Measurements from ENCODE around the gene MAP10.
"Not testable (repeated sequence)": the region's sequence is repeated elsewhere in the genome, so short reads cannot be mapped to it uniquely, and the experiment has no call there.

Gene MAP10

GRCh38 chr1:232805269-232806185 is at the start of gene MAP10:
Gene MAP10 (plus strand): TSS chr1:232805416. CDS start chr1:232805450, 34 bp downstream.
- DNase-seq (ENCODE audit: low read depth), result peak; percentile 53

- no peak for DNase-seq (ENCODE audit: low read depth)
These were observed 40.6 kb upstream of the MAP10 start for GRCh38 chr1:232764458-232765251.

- DNase-seq (ENCODE audit: low read depth), result no peak
These were observed 39.7 kb upstream of the MAP10 start for GRCh38 chr1:232765542-232765941.

- no peak for DNase-seq (ENCODE audit: low read depth)
These were observed 38.9 kb upstream of the MAP10 start for GRCh38 chr1:232766241-232766890.

GRCh38 chr1:232766904-232767303 is 38.3 kb upstream of the MAP10 start:
- DNase-seq (ENCODE audit: low read depth), result no peak

GRCh38 chr1:232767305-232768074 is 37.7 kb upstream of the MAP10 start:
- DNase-seq (ENCODE audit: low read depth), result no peak

GRCh38 chr1:232768793-232769192 is 36.4 kb upstream of the MAP10 start:
- DNase-seq (ENCODE audit: low read depth), result no peak

GRCh38 chr1:232769733-232770132 is 35.5 kb upstream of the MAP10 start:
- no peak for DNase-seq (ENCODE audit: low read depth)

- DNase-seq (ENCODE audit: low read depth), result no peak
These were observed 31.5 kb upstream of the MAP10 start for GRCh38 chr1:232773752-232774151.

- DNase-seq (ENCODE audit: low read depth), result no peak
These were observed 28.6 kb upstream of the MAP10 start for GRCh38 chr1:232776526-232777106.

GRCh38 chr1:232780354-232780753 is 24.9 kb upstream of the MAP10 start:
- no peak for DNase-seq (ENCODE audit: low read depth)

- no peak for DNase-seq (ENCODE audit: low read depth)
These were observed 20.4 kb upstream of the MAP10 start for GRCh38 chr1:232784794-232785193.

GRCh38 chr1:232785630-232786029 is 19.6 kb upstream of the MAP10 start:
- not testable (repeated sequence) for DNase-seq (ENCODE audit: low read depth)

GRCh38 chr1:232786845-232787455 is 18.3 kb upstream of the MAP10 start:
- no peak for DNase-seq (ENCODE audit: low read depth)

- DNase-seq (ENCODE audit: low read depth), result no peak
These were observed 16.9 kb upstream of the MAP10 start for GRCh38 chr1:232788235-232788872.

- no peak for DNase-seq (ENCODE audit: low read depth)
These were observed 15.6 kb upstream of the MAP10 start for GRCh38 chr1:232789651-232790050.

GRCh38 chr1:232792949-232793348 is 12.3 kb upstream of the MAP10 start:
- DNase-seq (ENCODE audit: low read depth), result no peak

GRCh38 chr1:232793944-232794343 is 11.3 kb upstream of the MAP10 start:
- no peak for DNase-seq (ENCODE audit: low read depth)

- no peak for DNase-seq (ENCODE audit: low read depth)
These were observed 9.6 kb upstream of the MAP10 start for GRCh38 chr1:232795497-232796053.
